AG10803 (cell line): ENCODE measurements around the gene NRIP1.

Experiments used
- DNase-seq: peaks from one replicate; pipeline ENCODE4 v3.0.0; 2010; ENCODE audit warnings: low read depth
- H3K4me3 ChIP-seq: 2 replicates; pipeline ENCODE4 v1.5.1; 2011; ENCODE audit warnings: mild to moderate bottlenecking, low read length, control low read depth
- TF ChIP-seq, protein P1 (sequence below): conservative IDR thresholded peaks from 2 replicates; pipeline ENCODE4 v1.5.1; 2011; ENCODE audit warnings: mild to moderate bottlenecking, low read length, control low read depth, inconsistent platforms

Gene NRIP1

DNA sequence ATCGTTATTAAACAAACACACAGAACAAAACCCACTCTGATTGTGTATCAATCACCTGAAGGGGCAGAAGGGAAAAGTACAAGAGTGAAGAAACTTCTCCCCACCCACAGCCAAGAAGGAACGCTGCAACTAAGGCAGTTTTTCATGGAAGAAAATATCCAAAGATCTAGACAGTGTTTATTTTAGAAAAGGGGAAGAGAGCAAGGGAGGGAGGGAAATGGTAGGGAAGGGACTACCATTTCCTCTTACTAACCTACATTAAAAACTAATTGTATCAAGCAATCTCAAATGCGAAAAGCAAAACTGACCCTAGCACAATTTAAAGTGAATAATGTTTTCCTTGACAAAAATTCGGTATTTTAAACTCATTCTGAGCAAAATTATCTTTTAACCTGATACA, 3.5 kb downstream of the NRIP1 start:
- no peak overlapping the region for H3K4me3 ChIP-seq
- TF ChIP-seq, protein P1, sequence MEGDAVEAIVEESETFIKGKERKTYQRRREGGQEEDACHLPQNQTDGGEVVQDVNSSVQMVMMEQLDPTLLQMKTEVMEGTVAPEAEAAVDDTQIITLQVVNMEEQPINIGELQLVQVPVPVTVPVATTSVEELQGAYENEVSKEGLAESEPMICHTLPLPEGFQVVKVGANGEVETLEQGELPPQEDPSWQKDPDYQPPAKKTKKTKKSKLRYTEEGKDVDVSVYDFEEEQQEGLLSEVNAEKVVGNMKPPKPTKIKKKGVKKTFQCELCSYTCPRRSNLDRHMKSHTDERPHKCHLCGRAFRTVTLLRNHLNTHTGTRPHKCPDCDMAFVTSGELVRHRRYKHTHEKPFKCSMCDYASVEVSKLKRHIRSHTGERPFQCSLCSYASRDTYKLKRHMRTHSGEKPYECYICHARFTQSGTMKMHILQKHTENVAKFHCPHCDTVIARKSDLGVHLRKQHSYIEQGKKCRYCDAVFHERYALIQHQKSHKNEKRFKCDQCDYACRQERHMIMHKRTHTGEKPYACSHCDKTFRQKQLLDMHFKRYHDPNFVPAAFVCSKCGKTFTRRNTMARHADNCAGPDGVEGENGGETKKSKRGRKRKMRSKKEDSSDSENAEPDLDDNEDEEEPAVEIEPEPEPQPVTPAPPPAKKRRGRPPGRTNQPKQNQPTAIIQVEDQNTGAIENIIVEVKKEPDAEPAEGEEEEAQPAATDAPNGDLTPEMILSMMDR, result no peak
- no peak for DNase-seq

DNA sequence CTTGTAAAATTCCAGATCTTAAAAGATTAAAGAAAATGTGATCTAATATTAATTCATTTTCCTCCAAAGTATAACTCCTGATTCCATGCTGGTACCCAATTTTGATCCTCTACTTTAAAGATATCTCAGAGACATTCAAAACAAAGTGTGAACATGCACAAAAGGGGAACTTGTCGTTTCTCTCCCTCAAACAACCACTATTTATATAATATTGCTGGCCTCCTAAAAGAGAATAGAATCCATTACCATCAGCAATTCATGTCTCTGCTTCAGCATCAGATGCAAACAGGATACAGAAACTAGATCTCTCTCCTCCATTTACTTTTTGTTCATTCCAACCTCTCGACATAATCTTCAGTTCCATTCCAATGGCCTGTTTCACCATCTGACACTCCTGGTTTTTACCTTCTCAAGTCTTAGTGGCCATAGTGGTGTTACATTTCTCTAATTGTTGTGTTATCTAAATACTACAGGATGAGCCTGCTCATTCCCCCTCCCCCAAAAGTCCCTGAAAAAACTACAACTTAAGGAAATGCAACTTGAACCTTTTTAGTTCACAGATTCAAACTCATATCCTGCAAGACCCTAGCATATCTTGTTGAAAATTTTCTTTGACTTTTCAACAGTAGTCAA, 4.1 kb downstream of the NRIP1 start:
- TF ChIP-seq, protein P1, result no peak
- peak; percentile 30 for DNase-seq
- H3K4me3 ChIP-seq, result no peak overlapping the region

DNA sequence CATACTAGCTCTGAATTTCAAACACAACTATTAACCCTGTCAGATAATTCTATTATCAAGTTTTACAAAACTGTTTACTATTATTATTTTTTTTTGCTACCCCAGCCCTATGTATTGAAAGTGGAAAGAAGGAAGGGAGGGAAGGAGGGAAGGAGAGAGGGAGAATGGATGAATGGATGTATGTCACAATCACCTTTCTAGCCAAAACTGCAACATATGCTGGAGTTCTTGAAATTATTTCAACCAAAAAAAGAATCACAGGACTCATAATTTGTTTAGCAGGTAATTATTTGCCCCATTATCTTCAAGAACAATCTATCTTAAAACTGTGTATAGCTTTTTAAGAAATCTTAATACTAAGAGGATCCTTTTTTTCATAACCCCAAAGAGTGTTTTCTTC, 5.4 kb downstream of the NRIP1 start:
- no peak overlapping the region for H3K4me3 ChIP-seq
- DNase-seq, result no peak
- TF ChIP-seq, protein P1, result no peak

DNA sequence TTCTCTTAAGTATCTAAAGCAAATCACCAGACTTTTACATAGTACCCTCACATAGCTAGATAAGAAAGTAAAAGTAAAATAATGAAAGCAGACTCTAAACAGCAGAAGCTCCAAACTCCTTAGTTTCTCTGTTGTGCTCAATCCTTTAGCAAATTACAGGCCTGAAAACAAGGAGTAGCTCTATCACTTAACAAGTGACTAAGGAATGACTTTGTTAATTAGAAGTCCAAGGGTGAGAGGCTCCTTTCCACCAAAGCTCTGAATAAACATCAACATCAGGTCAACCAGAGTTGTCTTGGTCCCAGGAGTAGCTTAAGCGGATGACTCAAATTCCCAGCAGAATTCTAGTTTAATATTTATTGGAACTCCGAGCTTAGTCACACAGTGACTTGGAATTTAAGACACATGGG, 5.9 kb downstream of the NRIP1 start:
- peak overlapping the region; percentile 40 for H3K4me3 ChIP-seq
- peak; percentile 50 for DNase-seq
- TF ChIP-seq, protein P1, result no peak

DNA sequence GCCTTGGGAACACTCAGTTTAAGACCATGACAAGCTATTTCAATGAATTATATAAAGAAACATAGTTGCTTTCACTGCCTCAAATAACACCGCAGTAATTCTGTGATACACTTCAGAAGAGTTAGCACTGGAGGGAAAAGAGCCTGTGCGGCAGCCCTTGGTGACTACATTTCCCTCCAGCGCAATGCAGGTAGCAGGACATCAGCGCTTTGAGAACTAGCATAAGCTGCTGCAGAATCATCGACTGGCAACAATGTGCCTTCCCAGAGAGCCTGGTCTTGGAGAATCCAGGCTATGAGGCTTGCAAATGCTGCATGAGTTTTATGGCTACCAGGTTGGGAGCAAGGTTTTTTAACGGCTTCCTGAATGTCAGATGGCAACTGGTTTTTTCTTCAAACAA, 7.5 kb downstream of the NRIP1 start:
- no peak for DNase-seq
- TF ChIP-seq, protein P1, result no peak
- no peak overlapping the region for H3K4me3 ChIP-seq

DNA sequence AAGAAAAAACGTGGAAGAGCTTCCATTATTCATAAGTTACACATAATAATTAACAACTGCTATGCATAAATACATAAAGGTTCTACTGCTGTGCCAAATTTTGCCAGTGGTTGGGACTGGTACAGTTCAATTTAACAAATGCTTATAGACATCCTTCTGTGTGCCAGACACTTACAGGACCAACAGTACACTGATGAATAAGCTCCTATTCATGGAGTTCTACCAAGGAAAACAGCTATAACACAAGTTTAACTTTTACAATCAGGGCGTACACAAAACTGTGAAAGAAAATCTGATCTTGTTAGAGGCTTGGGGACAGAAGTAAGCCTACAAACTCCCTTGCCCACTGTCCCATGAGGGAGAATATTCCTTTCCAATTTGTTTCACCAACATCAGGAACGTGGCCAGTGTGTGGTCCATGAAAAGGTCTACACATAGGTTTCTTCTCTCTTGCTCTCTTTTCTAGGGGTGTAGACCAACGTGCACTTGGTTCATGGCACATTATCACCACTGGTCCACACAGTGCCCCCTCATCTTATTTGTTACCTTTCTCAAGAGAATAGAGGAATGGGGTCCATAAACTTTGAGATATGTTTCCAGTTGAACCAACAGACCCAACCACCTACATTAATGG, 10.1 kb downstream of the NRIP1 start:
- no peak for DNase-seq
- TF ChIP-seq, protein P1, result no peak
- H3K4me3 ChIP-seq, result no peak overlapping the region

DNA sequence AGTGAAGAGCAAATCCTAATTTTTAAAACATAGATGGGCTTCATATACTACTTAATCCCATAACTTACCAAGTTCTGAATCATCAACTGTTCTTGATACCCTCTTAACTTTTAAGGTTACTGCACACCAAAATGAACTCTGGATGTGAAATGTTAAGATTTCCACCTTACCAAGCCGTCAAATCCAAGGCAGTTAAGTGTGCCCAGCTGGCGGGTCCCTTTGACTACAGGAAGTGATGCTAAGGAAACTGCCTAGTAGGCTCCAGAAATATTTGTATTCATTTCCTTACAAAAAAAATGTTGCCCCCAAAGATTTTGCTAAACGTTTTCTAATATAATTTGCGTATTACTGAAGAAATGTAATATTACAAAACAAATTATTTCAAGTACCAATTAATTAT, 10.7 kb downstream of the NRIP1 start:
- DNase-seq, result no peak
- H3K4me3 ChIP-seq, result no peak overlapping the region
- TF ChIP-seq, protein P1, result no peak
